HG02642 (cell line): Measurements from ENCODE around the gene RPS6KA1.
"Not testable (repeated sequence)": the region's sequence is repeated elsewhere in the genome, so short reads cannot be mapped to it uniquely, and the experiment has no call there.

Experiments used
- ATAC-seq: cut with Tn5 transposase; IDR thresholded peaks from one replicate; pipeline ENCODE4 v1.9.1; 2021; ENCODE audit warnings: mild to moderate bottlenecking; ENCODE audit not compliant: unreplicated experiment, poor library complexity

The RPS6KA1 gene

GRCh38 chr1:26584588-26584987 is 55.0 kb downstream of the RPS6KA1 start:
- not testable (repeated sequence) for ATAC-seq

GRCh38 chr1:26585471-26585870 is 55.9 kb downstream of the RPS6KA1 start:
- ATAC-seq = no peak

GRCh38 chr1:26593385-26593784 is 63.8 kb downstream of the RPS6KA1 start:
- no peak for ATAC-seq

GRCh38 chr1:26594593-26594992 is 65.0 kb downstream of the RPS6KA1 start:
- ATAC-seq = not testable (repeated sequence)

- no peak for ATAC-seq
Measured at GRCh38 chr1:26597629-26598039, 68.1 kb downstream of the RPS6KA1 start.

GRCh38 chr1:26598890-26599289 is 69.3 kb downstream of the RPS6KA1 start:
- no peak for ATAC-seq

- no peak for ATAC-seq
Measured at GRCh38 chr1:26602378-26602959, 72.9 kb downstream of the RPS6KA1 start.

- ATAC-seq = no peak
Measured at GRCh38 chr1:26603856-26604255, 74.3 kb downstream of the RPS6KA1 start.

GRCh38 chr1:26607186-26607585 is 77.6 kb downstream of the RPS6KA1 start:
- ATAC-seq = no peak

GRCh38 chr1:26608895-26609294 is 79.3 kb downstream of the RPS6KA1 start:
- ATAC-seq = no peak

GRCh38 chr1:26610781-26611180 is 81.2 kb downstream of the RPS6KA1 start:
- ATAC-seq = no peak

- not testable (repeated sequence) for ATAC-seq
Measured at GRCh38 chr1:26612627-26613026, 83.1 kb downstream of the RPS6KA1 start.

GRCh38 chr1:26614655-26615411 is 85.3 kb downstream of the RPS6KA1 start:
- ATAC-seq = no peak

- ATAC-seq = no peak
Measured at GRCh38 chr1:26616881-26617280, 87.3 kb downstream of the RPS6KA1 start.

GRCh38 chr1:26618561-26618960 is 89.0 kb downstream of the RPS6KA1 start:
- no peak for ATAC-seq
